GM23248 (cell line): Measurements from ENCODE around the gene ZNF480. TPM values are rescaled to one million over a fixed set of nuclear protein-coding genes. Genes with fewer than 3 reads are reported as not detected.

Experiments
- DNase-seq: peaks from one replicate; pipeline ENCODE4 v3.0.0-alpha.2; 2015
- H2AFZ ChIP-seq: fragments of 200-600 bp; sonication (generic); 2 replicates; pipeline ENCODE4 v1.6.1; 2016; ENCODE audit warnings: antibody characterized with exemption
- H3F3A ChIP-seq: fragments of 200-600 bp; sonication (generic); 2 replicates; pipeline ENCODE4 v1.6.1; 2016; ENCODE audit warnings: mild to moderate bottlenecking, antibody characterized with exemption, mixed run types; ENCODE audit not compliant: insufficient read depth
- H3K27ac ChIP-seq: fragments of 200-600 bp; sonication (generic); 2 replicates; pipeline ENCODE4 v1.5.1; 2016; ENCODE audit warnings: mild to moderate bottlenecking
- H3K27me3 ChIP-seq: fragments of 200-600 bp; sonication (generic); replicated peaks from 2 replicates; pipeline ENCODE4 v1.6.1; 2016; ENCODE audit warnings: mild to moderate bottlenecking; ENCODE audit not compliant: insufficient read depth
- H3K36me3 ChIP-seq: fragments of 200-600 bp; sonication (generic); 2 replicates; pipeline ENCODE4 v1.6.1; 2016; ENCODE audit warnings: low read depth, mild to moderate bottlenecking
- H3K4me1 ChIP-seq: fragments of 200-600 bp; sonication (generic); 2 replicates; pipeline ENCODE4 v1.6.1; 2016; ENCODE audit warnings: mild to moderate bottlenecking; ENCODE audit not compliant: insufficient read depth
- H3K4me2 ChIP-seq: fragments of 200-600 bp; sonication (generic); one replicate; pipeline ENCODE4 v1.6.1; 2016; ENCODE audit warnings: mild to moderate bottlenecking; ENCODE audit not compliant: unreplicated experiment
- H3K4me3 ChIP-seq: fragments of 200-600 bp; sonication (generic); 2 replicates; pipeline ENCODE4 v1.5.1; 2016; ENCODE audit warnings: mild to moderate bottlenecking
- H3K79me2 ChIP-seq: fragments of 200-600 bp; sonication (generic); 2 replicates; pipeline ENCODE4 v1.6.1; 2016; ENCODE audit warnings: mild to moderate bottlenecking; ENCODE audit not compliant: insufficient read depth
- H3K9ac ChIP-seq: fragments of 200-600 bp; sonication (generic); 2 replicates; pipeline ENCODE4 v1.6.1; 2016; ENCODE audit warnings: mild to moderate bottlenecking
- H3K9me2 ChIP-seq: fragments of 200-600 bp; sonication (generic); 2 replicates; pipeline ENCODE4 v1.6.1; 2016; ENCODE audit warnings: mixed run types, mild to moderate bottlenecking, moderate library complexity; ENCODE audit not compliant: insufficient read depth
- H3K9me3 ChIP-seq: fragments of 200-600 bp; sonication (generic); one replicate; pipeline ENCODE4 v1.6.1; 2017; ENCODE audit warnings: low read depth
- H4K20me1 ChIP-seq: fragments of 200-600 bp; sonication (generic); 2 replicates; pipeline ENCODE4 v1.6.0; 2016; ENCODE audit not compliant: insufficient read depth
- EZH2 ChIP-seq: fragments of 200-600 bp; sonication (generic); IDR thresholded peaks from 2 replicates; pipeline ENCODE4 v1.6.1; 2018; ENCODE audit warnings: antibody characterized with exemption, mild to moderate bottlenecking; ENCODE audit not compliant: insufficient read depth, poor library complexity, severe bottlenecking
- EZH2phosphoT487 ChIP-seq: fragments of 200-600 bp; sonication (generic); IDR thresholded peaks from 2 replicates; pipeline ENCODE4 v1.6.1; 2018; ENCODE audit warnings: antibody characterized with exemption, moderate library complexity, mild to moderate bottlenecking, low read depth; ENCODE audit not compliant: insufficient read depth
- WGBS, 2 experiments: methylation state at CpG; one replicate each; pipeline ENCODE4 v1.1.6; 2015 to 2017; ENCODE audit warnings: low lambda C conversion rate in 2 of 2, low coverage in 1 of 2; ENCODE audit errors: missing lambda C conversion rate in 2 of 2; 5-methylcytosine and 5-hydroxymethylcytosine counted together
- in situ Hi-C: fragments of 300-500 bp; cut with MboI; formaldehyde crosslinking; loops from 2 replicates; pipeline ENCODE4 v1.15.0; 2020
- polyA plus RNA-seq: library from polyadenylated mRNA; unstranded; fragments of >200 nt; fragmentation: Nextera tagmentation; extraction: Ambion mirVana; gene quantifications from 2 replicates; pipeline ENCODE4 v1.2.1, GENCODE V29; 2016
- total RNA-seq: library from RNA; depleted of rRNA; stranded (reverse); fragments of >200 nt; shearing (Covaris generic); gene quantifications from 2 replicates; pipeline ENCODE4 v1.2.3, GENCODE V29; 2014

The ZNF480 gene
- total and polyA plus RNA-seq, 2 experiments from 2014 or later: 5.3 to 7.3 TPM

GRCh38 chr19:52343548-52343947 is 46.6 kb downstream of the ZNF480 start:
- in situ Hi-C loops: no loop called here
- Histone ChIP-seq H3K27ac (no peak overlapping the region), H3K27me3 (no peaks in the 10 kb centered on the region), H2AFZ (no peak overlapping the region), H3K9me3 (no peaks in the 10 kb centered on the region), H3K79me2 (no peaks in the 10 kb centered on the region), H3K9ac (no peak overlapping the region), H3K36me3 (peaks cover 13% of the 10 kb centered on the region; the same call in 1 of the 2 replicates), H3K4me1 (no peaks in the 10 kb centered on the region), H3K9me2 (no peaks in the 10 kb centered on the region), H3K4me2 (no peak overlapping the region), H3K4me3 (no peak overlapping the region), H4K20me1 (no peaks in the 10 kb centered on the region), H3F3A (no peaks in the 10 kb centered on the region)
- DNase-seq: peak; percentile 69
- WGBS, 2 experiments: 15 to 21% methylated on average over 8 of the region's 8 CpGs
- no peak for TF ChIP-seq EZH2
- TF ChIP-seq EZH2phosphoT487: no peak

GRCh38 chr19:52345162-52345561 is 48.2 kb downstream of the ZNF480 start:
- in situ Hi-C loops: no loop called here
- Histone ChIP-seq H2AFZ (no peak overlapping the region), H3K4me3 (no peak overlapping the region), H3K9ac (no peak overlapping the region), H3K9me2 (no peaks in the 10 kb centered on the region), H3K4me2 (no peak overlapping the region), H4K20me1 (no peaks in the 10 kb centered on the region), H3K4me1 (no peaks in the 10 kb centered on the region), H3K27me3 (no peaks in the 10 kb centered on the region), H3K27ac (no peak overlapping the region), H3K36me3 (peaks cover 13% of the 10 kb centered on the region; the same call in 1 of the 2 replicates), H3F3A (no peaks in the 10 kb centered on the region), H3K9me3 (no peaks in the 10 kb centered on the region), H3K79me2 (no peaks in the 10 kb centered on the region)
- 76 to 78% methylated on average over 6 of the region's 6 CpGs for WGBS, 2 experiments
- DNase-seq: peak; percentile 15
- TF ChIP-seq EZH2 (no peak), EZH2phosphoT487 (no peak)

GRCh38 chr19:52351512-52351911 is 54.5 kb downstream of the ZNF480 start:
- H4K20me1 ChIP-seq: no peaks in the 10 kb centered on the region
- peaks cover 27% of the 10 kb centered on the region; the same call in 1 of the 2 replicates for H3K36me3 ChIP-seq
- H3K9me2 ChIP-seq: no peaks in the 10 kb centered on the region
- TF ChIP-seq EZH2phosphoT487: no peak
- TF ChIP-seq EZH2: no peak
- H3K4me3 ChIP-seq: no peak overlapping the region
- H3K27ac ChIP-seq: no peak overlapping the region
- H3K9me3 ChIP-seq: no peaks in the 10 kb centered on the region
- no peak overlapping the region for H3K9ac ChIP-seq
- in situ Hi-C loops: no loop called here
- no peak overlapping the region for H2AFZ ChIP-seq
- no peaks in the 10 kb centered on the region for H3K4me1 ChIP-seq
- 79 to 80% methylated on average over 9 of the region's 9 CpGs for WGBS, 2 experiments
- H3K27me3 ChIP-seq: no peaks in the 10 kb centered on the region
- no peak for DNase-seq
- no peaks in the 10 kb centered on the region for H3F3A ChIP-seq
- no peaks in the 10 kb centered on the region for H3K79me2 ChIP-seq
- no peak overlapping the region for H3K4me2 ChIP-seq

- Histone ChIP-seq H3K9me3 (peaks cover 9% of the 10 kb centered on the region), H3K4me1 (no peaks in the 10 kb centered on the region), H3F3A (peaks cover 10% of the 10 kb centered on the region), H3K36me3 (peaks cover 35% of the 10 kb centered on the region), H3K27ac (no peak overlapping the region), H3K4me2 (no peak overlapping the region), H3K9ac (no peak overlapping the region), H4K20me1 (no peaks in the 10 kb centered on the region), H3K9me2 (no peaks in the 10 kb centered on the region), H3K79me2 (peaks cover 11% of the 10 kb centered on the region), H3K4me3 (no peak overlapping the region), H2AFZ (no peak overlapping the region), H3K27me3 (no peaks in the 10 kb centered on the region)
- DNase-seq: no peak
- TF ChIP-seq EZH2phosphoT487 (no peak), EZH2 (no peak)
- in situ Hi-C loops: no loop called here
- 90 to 93% methylated on average over 8 of the region's 8 CpGs for WGBS, 2 experiments
Measured at GRCh38 chr19:52366414-52366824, 69.5 kb downstream of the ZNF480 start.
